HG03575 (cell line): Measurements from ENCODE around the gene DTD1.

Source experiments
- ATAC-seq: cut with Tn5 transposase; IDR thresholded peaks from one replicate; pipeline ENCODE4 v1.9.1; 2021; ENCODE audit not compliant: unreplicated experiment, insufficient number of reproducible peaks, low FRiP score; ENCODE audit errors: extremely low read depth

Gene DTD1

DNA sequence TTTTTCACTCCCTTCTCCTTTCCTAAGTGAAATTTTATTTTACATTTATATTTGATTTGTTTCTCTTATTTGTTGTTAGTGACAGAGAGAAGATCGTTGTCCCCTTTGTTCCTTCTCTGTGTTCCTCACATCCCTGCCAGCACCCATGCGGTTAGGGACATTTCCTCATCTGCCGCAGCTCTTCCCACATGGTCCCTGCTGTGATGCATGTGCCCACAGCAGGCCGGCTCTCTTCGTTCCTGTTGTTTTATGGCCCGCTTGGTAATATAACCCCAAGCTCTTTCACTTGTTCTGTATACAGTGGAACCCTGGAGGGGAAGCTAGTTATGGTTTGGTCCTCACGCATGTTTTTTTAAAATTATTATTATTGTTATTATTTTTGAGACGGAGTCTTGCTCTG, 23.6 kb downstream of the DTD1 start:
- ATAC-seq: no peak

- no peak for ATAC-seq
These were observed 25.7 kb downstream of the DTD1 start for GRCh38 chr20:18613553-18613952.

GRCh38 chr20:18614244-18614643, 26.4 kb downstream of the DTD1 start:
- ATAC-seq: no peak

- no peak for ATAC-seq
These were observed 27.3 kb downstream of the DTD1 start for GRCh38 chr20:18615020-18615650.

DNA sequence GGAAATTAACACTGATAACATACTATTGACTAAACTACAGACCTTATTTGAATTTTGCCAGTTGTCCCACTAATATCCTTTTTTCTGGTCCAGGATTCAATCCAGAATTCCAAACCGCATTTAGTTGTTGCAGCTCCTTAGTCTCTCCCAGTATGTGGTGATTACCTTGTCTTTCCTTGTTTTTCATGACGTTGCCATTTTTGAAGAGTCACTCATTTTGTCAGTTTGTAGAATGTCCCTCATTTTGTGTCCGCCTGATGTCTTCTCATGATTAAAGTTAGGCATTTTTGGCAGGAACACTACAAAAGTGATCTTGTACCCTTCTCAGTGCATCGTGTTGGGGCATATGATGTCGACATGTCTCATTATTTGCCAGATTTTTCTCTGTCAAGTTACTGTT, 33.1 kb downstream of the DTD1 start:
- ATAC-seq: no peak

DNA sequence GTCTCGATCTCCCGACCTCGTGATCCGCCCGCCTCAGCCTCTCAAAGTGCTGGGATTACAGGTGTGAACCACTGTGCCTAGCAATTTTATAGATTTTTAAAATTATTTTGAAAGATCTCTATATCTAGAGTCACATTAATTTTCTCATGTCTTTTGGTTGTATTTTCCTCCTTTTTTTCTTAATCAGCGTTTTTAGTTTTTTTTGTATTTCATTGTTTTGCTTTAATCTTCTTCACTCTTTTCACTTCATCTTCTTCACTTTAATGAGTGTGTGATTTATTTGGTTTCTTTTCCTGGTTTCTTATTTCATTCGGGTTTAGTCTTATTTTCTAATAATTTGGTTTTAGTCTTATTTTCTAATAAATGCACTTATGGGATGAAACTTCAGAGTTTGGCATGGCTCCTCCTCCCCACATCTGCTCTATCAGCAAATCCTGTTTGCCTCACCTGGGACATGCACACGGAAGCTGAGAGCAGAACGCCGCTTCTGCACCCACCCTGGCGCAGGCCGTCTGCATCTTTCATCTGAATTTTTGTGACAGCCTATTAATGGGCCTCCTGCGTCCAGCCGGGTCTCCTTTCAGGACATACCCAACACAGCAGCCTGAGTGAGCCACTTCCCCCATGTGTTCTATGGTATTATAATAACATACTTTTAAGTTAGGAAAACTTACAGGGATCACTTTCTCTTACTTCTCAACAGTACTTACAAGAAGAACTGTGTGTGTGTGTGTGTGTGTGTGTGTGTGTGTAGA, 35.5 kb downstream of the DTD1 start:
- ATAC-seq: no peak

GRCh38 chr20:18624948-18625347, 37.1 kb downstream of the DTD1 start:
- no peak for ATAC-seq

- ATAC-seq: no peak
These were observed 38.2 kb downstream of the DTD1 start for GRCh38 chr20:18625907-18626655.

- no peak for ATAC-seq
These were observed 40.6 kb downstream of the DTD1 start for GRCh38 chr20:18628330-18628920.

DNA sequence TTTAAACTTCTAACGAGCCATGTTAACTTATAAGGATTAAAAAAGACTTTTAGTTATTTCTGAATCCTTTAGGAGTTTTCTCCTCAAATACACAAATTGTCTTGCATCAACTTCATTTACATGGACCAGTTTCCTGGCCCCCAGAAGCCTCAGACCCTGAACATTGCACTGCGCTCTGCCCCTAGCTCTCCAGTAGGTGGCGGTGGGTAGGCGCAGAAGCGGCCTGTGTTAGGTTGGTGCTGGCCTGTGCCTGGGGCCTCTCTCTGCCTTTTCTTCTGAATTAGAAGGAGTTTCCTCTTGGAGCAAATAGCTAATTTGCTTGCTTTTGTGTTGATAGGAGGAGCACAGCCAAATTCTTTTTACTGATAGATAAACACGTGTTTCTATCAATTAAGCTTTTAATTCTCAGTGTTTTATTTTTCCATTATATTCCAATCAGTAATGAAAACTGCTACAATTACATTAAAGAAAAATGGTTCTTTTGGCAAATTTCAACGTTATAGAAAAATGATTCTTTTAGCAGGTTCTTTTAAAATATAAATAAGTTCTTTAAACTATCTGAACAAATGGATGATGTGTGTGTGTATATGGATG, 44.4 kb downstream of the DTD1 start:
- no peak for ATAC-seq

- ATAC-seq: no peak
These were observed 45.6 kb downstream of the DTD1 start for GRCh38 chr20:18633411-18633810.

- no peak for ATAC-seq
These were observed 46.6 kb downstream of the DTD1 start for GRCh38 chr20:18634501-18634900.

- ATAC-seq: no peak
These were observed 47.5 kb downstream of the DTD1 start for GRCh38 chr20:18635380-18635779.

DNA sequence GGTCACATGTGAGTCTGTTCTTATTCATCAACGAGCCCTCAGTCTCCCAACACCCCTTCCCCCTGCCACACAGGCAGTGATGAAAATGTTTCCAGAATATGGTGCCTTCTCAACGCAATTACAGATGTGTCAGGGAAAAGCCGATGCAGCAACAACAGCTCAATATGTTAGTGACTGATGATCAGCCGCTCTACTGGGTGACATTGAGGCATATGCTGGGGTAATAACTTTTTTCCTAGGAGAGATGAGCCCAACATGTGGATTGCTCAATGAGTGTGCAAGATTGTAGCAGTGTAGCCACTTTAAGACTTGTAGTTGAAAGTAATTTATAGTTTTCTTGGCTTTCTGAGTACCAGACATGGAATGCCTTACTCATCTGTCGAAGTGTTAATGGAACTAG, 49.4 kb downstream of the DTD1 start:
- no peak for ATAC-seq

GRCh38 chr20:18638768-18639167, 50.9 kb downstream of the DTD1 start:
- ATAC-seq: no peak

- no peak for ATAC-seq
These were observed 51.7 kb downstream of the DTD1 start for GRCh38 chr20:18639501-18639979.

DNA sequence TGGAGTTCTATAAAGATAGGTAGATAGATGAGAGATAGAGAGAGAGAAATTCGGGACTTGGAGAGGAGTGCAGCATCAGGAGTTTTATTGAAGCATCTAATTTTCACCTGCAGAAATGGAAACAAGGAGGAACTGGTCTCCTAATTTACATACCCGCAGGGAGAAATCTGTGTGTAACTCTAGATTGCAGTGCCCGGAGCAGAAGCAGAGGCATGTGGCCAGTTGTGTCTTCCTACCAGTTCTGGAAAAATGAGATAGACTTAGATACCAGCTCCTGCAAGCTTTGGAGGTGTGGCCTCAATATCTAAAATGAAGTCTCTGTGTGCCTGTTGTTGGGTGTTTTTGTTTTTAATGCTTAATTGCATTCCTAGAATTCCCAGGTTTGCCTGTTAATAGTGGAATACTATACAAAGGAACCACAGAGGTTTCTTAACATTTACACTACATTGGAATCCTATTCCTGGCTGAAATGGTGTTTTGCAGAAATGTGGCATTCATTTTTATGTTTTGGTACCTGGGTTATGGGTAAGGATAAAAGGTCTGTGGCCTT, 57.4 kb downstream of the DTD1 start:
- no peak for ATAC-seq

DNA sequence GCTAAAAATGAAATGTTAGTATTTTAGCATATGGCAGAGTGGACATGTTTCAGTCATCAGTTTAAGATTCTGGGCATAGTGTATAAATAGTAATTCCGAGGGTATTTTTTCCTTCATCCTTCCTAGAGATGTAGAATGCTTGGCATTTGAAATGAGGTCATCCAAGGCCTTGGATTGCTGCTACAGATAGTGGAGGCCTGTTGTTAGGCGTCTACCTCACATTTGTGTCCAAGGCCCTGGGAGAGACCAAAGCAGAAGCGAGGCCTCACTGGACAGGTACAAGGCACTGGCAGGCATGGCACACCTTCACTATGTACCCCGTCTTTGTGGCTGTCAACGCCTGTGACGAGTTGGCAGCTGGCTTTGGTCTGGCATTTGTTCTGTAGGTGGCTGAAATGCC, 58.0 kb downstream of the DTD1 start:
- no peak for ATAC-seq

DNA sequence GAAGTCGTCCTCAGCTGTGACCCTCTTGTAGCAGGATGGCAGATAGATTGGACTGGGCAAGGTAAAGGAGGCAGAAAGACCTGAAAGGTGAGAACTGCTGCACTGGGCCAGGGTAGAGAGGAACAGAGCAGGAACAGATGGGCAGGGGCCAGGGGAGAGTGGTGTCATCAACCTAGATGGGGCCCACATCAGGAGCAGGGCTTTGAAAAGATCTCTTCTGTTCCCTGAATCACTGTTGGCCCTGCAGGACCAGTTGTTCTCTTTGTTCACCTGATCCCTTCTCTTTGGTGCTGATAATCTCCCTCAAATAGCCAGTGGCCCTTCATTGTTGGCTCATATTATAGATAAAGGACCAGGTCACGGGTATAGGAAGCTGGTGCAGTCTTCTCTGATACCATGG, 59.9 kb downstream of the DTD1 start:
- no peak for ATAC-seq
